Right lobe of liver (tissue), 4 donors: ENCODE data around the gene GALNT15.

Source experiments
- CTCF ChIP-seq, 4 donors: fragments of 200-600 bp in 3 of 4; fragments of 450-650 bp in 1 of 4; IDR thresholded peaks; one replicate each; pipeline versions ENCODE4 v1.5.1 to v1.8.0; 2016 to 2022; ENCODE audit warnings: antibody characterized with exemption in 4 of 4, mild to moderate bottlenecking in 2 of 4
- POLR2A ChIP-seq: fragments of 450-650 bp; IDR thresholded peaks from one replicate; pipeline ENCODE4 v1.6.1; 2017; ENCODE audit warnings: antibody characterized with exemption, mild to moderate bottlenecking
- donor health status: DM: no; HTN: no; CAD: no.
- donor health status: DM: no; HTN: no; CAD: no.
- donor health status: DM: no; HTN: yes; CAD: no.

GRCh38 chr3:16249336-16249735 lies 74.9 kb downstream of the GALNT15 start:
- TF ChIP-seq CTCF (IDR thresholded peaks at IDR 0.05) (peak in 2 of 4 donors; percentile 22 to 33), POLR2A (no peak)
